Mucosa of descending colon (tissue), 3 donors: ENCODE data around the gene SCYL1. TPM values are rescaled to one million over a fixed set of nuclear protein-coding genes. Genes with fewer than 3 reads are reported as not detected.

ENCODE experiments used
- ATAC-seq: fragments of 200-7000 bp; cut with Tn5 transposase; one replicate; pipeline ENCODE4 v1.9.1; 2020; ENCODE audit warnings: mild to moderate bottlenecking, moderate library complexity
- DNase-seq, 3 donors: peaks; one replicate each; pipeline ENCODE4 v3.0.0-alpha.2; 2020
- H3K36me3 ChIP-seq: fragments of 200-600 bp; one replicate; pipeline ENCODE4 v1.8.0; 2021; ENCODE audit warnings: low read depth, mild to moderate bottlenecking
- H3K4me1 ChIP-seq: fragments of 200-600 bp; one replicate; pipeline ENCODE4 v1.8.0; 2021; ENCODE audit warnings: low read depth, mild to moderate bottlenecking
- H3K4me3 ChIP-seq: fragments of 200-600 bp; one replicate; pipeline ENCODE4 v1.8.0; 2021; ENCODE audit warnings: mild to moderate bottlenecking
- H3K9me3 ChIP-seq: fragments of 200-600 bp; one replicate; pipeline ENCODE4 v1.8.0; 2021; ENCODE audit warnings: mild to moderate bottlenecking
- CTCF ChIP-seq: fragments of 200-600 bp; IDR thresholded peaks from one replicate; pipeline ENCODE4 v1.8.0; 2022; ENCODE audit warnings: antibody characterized with exemption, mild to moderate bottlenecking
- intact Hi-C, 2 donors: fragments of 100-400 bp; cut with DNase I in 1 of 2; cut with micrococcal nuclease in 1 of 2; formaldehyde crosslinking; loops; one replicate each; pipeline versions ENCODE4 v1.11.0 to v1.11.1; 2022; cut with DNase I, micrococcal nuclease
- total RNA-seq, 3 donors: library from RNA; stranded (reverse); fragmentation: NEBNext Ultra II Directional in 2 of 3; extraction: Animal tissue kit (Norgen Biotek cat#: 25700) in 2 of 3; gene quantifications; one replicate each; pipeline versions ENCODE4 v1.2.1 to v1.2.4, GENCODE V29; 2021 to 2023
- donor health status: DM: no; HTN: no; CAD: no; lungs with moderate emphysema.
- donor health status: DM: no; HTN: no; CAD: no.
- donor health status: DM: no; HTN: yes; CAD: no.

SCYL1 gene
- total RNA-seq, 3 donors from 2014 or later = 60.1 to 77.4 (median 60.3) TPM

GRCh38 chr11:65557280-65558001, 32.6 kb downstream of the SCYL1 start:
- H3K9me3 ChIP-seq = no peaks in the 10 kb centered on the region
- DNase-seq = peak in 1 of 3 donors; percentile 57
- no peak for TF ChIP-seq CTCF
- peaks cover 25% of the 10 kb centered on the region for H3K4me1 ChIP-seq
- ATAC-seq = no peak
- intact Hi-C loops = no loop called here
- H3K4me3 ChIP-seq = peak overlapping the region; percentile 17
- H3K36me3 ChIP-seq = no peaks in the 10 kb centered on the region

- ATAC-seq (peak; percentile 69), DNase-seq (peak; percentile 63 to 79 (median 77))
- Histone ChIP-seq H3K36me3 (no peaks in the 10 kb centered on the region), H3K4me3 (peak within 1 kb of the TSS; percentile 17), H3K9me3 (no peaks in the 10 kb centered on the region), H3K4me1 (peaks cover 25% of the 10 kb centered on the region)
- peak; percentile 6 for TF ChIP-seq CTCF
- intact Hi-C loops = no loop called here
Measured at GRCh38 chr11:65558002-65558929, 33.4 kb downstream of the SCYL1 start, which contains the start of gene LTBP3. Gene LTBP3 (minus strand): TSS chr11:65558359. CDS start chr11:65557959, 400 bp downstream.

GRCh38 chr11:65558930-65559509, 34.1 kb downstream of the SCYL1 start:
- intact Hi-C loops = no loop called here
- Histone ChIP-seq H3K4me1 (peaks cover 25% of the 10 kb centered on the region), H3K4me3 (no peak overlapping the region), H3K36me3 (no peaks in the 10 kb centered on the region), H3K9me3 (no peaks in the 10 kb centered on the region)
- ATAC-seq (peak; percentile 2), DNase-seq (peak; percentile 38 to 75 (median 66))
- TF ChIP-seq CTCF = no peak

GRCh38 chr11:65559535-65559934, 34.7 kb downstream of the SCYL1 start:
- ATAC-seq = no peak
- no peak for TF ChIP-seq CTCF
- intact Hi-C loops = no loop called here
- Histone ChIP-seq H3K4me3 (no peak overlapping the region), H3K9me3 (no peaks in the 10 kb centered on the region), H3K4me1 (peaks cover 25% of the 10 kb centered on the region), H3K36me3 (no peaks in the 10 kb centered on the region)
- no peak for DNase-seq

DNA sequence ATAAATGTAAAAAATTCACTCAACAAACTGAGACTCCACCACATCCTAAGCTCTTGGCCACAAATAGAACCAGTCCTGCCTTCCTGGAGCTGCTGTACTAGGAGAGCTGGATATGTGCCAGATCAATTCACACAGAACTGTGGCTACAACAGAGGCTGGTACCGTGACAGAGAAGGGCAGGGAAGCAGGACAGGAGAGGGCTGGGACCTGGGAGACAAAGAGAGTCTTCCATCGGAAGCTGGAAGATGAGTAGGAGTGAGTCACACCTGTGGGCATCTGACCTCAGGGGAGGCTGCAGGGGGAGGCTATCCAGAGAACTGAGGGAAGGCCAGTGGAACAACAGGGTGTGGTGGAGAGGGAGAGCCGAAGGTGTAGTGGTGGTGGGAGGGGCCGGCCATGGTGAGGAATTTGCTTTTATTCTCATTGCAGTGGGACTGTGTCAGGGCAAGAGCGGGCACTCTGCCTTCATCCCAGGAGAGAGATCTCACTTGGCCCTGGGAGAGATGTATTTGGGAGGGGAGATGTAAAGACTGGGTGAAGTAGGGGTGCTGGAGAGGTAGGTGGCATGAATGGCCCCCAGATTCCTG, 35.2 kb downstream of the SCYL1 start:
- H3K36me3 ChIP-seq = no peaks in the 10 kb centered on the region
- H3K4me1 ChIP-seq = peaks cover 25% of the 10 kb centered on the region
- no peak for TF ChIP-seq CTCF
- ATAC-seq (peak; percentile 58), DNase-seq (peak in 1 of 3 donors; percentile 56)
- no peak overlapping the region for H3K4me3 ChIP-seq
- intact Hi-C loops = no loop called here
- H3K9me3 ChIP-seq = no peaks in the 10 kb centered on the region
